H54 (cell line): ENCODE results near the gene BIRC7.

Experiments used
- DNase-seq: peaks from one replicate; pipeline ENCODE4 v3.0.0; 2011; ENCODE audit warnings: low spot score, mixed read lengths; ENCODE audit not compliant: insufficient read length
- FAIRE-seq: peaks from 3 replicates; lab custom pipeline; 2011; peaks lifted over from hg19 to GRCh38; lab: Jason Lieb, UNC
- POLR2A ChIP-seq: IDR thresholded peaks from 2 replicates; pipeline ENCODE4 v1.6.1; 2011; ENCODE audit warnings: low read depth, mild to moderate bottlenecking, low read length

BIRC7 gene

DNA sequence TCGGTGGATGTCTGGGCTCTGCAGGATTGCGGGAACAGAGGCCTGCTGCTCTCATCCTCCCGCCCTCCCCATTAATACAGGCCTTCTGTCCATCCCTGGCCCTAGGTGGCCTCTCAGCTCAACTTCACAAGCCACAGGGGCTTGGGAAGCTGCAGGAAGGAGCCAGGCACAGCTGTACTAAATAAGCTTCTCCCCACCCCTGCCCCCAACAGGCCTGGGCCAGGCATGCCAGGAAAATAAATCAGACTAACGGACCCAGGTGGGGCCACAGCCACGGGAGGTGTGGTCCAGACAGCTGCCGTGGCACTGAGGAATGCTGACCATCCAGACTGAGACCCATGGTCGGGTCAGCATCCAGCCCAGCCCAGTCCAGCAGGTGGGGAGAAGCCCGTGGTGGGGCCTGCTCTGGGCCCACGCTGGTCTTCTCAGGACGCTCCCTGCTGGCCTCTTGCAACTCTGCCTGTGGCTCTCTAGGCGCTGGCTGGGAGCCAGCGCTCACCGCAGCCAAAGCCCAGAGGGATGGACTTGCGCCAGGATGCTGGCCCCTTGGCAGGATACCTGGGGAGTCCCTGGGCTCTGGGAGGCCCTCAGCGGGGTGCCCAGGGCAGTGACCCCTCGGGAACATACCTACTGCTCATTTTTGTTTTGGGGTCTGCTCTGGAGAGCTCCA, 11.2 kb upstream of the BIRC7 start:
- TF ChIP-seq POLR2A, result 0 out of 2 replicates have a peak, but pooled peaks have one; percentile 16
- DNase-seq, result peak; percentile 74
- FAIRE-seq, result no peak

DNA sequence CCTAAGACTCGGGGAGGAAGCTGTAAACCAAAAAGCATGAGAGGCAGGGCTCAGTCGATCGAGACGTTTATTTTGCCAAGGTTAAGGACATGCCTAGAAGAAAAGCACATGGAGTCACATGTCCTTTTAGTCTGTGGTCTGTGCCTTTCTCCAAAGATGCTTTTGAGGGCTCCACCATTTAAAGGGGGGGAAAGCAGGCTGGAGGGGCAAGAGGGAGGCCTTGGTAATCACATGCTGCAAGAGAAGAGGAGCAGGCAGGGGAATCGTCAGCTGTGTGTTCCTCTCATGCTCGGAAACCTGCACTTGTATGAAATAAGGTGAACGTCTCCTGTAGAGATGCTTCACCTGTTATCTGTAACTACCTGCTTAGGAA, 10.6 kb upstream of the BIRC7 start:
- DNase-seq (no peak), FAIRE-seq (no peak)
- TF ChIP-seq POLR2A, result no peak

DNA sequence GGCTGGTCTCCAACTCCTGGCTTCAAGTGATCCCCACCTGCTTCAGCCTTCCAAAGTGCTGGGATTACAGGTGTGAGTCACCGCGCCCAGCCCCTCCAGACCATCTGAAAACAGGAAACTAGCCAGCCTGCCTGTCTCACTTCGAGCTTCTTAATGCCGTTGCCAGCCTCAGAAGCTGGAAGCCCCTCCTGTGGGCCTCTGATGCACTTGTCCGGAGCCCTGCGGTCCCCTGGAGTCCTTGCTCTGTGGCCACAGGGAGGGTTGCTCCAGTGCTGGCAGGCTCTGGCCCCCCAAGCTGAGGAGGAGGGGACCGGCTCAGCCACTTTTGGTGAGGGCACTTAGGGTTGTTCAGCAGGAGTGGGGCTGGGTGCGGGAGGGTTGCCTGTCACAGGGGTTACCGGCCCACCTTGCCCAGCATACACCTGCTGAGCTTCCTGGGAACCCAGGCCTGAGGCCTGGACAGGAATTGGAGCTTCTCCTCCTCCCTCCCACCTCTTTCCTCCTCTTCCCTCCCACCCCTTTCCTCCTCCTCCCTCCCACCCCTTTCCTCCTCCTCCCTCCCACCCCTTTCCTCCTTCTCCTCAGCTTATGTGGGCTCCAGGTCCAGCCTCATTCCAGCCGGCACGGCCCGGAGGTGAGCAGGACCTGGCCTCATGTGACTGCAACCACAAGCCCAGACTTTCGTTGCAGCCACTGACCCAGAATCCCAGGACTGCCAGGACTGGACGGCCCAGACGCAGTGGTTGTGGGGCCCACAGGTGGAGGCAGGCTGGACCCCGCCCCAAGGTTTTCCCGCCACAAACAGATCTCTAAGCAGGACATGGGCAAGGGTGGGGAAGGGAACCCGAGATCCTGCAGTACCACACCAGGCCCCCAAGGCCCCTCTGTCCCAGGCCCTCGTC, 9.4 kb upstream of the BIRC7 start:
- TF ChIP-seq POLR2A, result no peak
- no peak for DNase-seq
- FAIRE-seq, result no peak

DNA sequence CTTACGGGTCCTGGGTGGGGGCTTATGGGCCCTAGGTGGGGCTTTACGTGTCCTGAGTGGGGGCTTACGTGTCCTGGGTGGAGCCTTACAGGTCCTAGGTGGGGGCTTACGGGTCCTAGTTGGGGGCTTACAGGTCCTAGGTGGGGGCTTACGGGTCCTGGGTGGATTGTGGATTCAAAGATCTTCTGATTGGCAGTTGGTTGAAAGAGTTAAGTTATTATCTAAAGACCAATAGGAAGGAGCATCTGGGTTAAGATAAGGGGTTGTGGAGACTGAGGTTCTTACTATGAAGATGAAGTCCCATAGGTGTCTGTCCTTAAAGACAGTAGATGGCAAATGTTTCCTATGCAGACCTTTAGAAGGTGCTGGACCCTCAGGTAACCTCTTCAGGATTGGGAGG, 8.4 kb upstream of the BIRC7 start:
- no peak for DNase-seq
- no peak for TF ChIP-seq POLR2A
- FAIRE-seq, result no peak

DNA sequence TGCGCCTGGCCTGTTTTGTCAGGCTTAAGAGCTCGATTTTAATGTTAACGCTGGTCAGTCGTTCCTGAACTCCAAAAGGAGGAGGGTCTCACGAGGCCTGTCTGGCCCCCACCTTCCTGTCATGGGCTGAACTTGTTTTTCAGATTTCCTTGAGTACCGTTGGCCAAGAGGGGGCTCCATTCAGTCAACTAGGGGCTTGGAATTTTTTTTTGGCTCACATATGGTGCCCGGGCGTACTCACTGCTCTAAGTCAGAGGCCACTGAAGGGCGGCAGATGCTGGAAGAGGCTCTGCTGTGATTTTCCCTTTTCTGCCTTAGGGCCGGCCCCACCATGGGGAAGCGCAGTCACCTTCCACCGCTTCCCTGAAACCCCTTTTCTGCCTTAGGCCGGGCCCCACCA, 6.9 kb upstream of the BIRC7 start:
- DNase-seq (no peak), FAIRE-seq (no peak)
- TF ChIP-seq POLR2A, result no peak

DNA sequence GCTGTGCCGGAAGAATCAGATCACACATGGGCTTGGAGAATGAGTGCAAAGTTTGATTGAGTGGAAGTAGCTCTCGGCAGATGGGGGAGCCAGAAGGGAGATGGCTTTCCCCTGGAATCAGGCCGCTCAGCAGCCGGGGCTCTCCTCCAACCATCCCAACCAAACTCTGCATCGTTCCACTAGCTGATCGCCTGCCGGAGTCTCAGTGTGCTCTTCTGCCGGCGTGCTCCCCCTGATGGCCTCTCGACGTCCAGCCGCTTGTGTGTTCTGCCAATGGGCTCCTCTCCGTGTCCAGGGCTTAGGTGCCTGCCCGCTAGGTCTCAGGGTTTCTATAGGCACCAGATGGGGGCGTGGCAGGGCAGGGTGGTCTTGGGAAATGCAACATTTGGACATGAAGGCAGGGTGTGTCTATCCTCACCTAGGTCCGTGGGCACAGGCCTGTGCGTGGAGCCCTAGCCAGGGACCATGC, 4.9 kb upstream of the BIRC7 start:
- TF ChIP-seq POLR2A, result no peak
- FAIRE-seq (no peak), DNase-seq (no peak)

DNA sequence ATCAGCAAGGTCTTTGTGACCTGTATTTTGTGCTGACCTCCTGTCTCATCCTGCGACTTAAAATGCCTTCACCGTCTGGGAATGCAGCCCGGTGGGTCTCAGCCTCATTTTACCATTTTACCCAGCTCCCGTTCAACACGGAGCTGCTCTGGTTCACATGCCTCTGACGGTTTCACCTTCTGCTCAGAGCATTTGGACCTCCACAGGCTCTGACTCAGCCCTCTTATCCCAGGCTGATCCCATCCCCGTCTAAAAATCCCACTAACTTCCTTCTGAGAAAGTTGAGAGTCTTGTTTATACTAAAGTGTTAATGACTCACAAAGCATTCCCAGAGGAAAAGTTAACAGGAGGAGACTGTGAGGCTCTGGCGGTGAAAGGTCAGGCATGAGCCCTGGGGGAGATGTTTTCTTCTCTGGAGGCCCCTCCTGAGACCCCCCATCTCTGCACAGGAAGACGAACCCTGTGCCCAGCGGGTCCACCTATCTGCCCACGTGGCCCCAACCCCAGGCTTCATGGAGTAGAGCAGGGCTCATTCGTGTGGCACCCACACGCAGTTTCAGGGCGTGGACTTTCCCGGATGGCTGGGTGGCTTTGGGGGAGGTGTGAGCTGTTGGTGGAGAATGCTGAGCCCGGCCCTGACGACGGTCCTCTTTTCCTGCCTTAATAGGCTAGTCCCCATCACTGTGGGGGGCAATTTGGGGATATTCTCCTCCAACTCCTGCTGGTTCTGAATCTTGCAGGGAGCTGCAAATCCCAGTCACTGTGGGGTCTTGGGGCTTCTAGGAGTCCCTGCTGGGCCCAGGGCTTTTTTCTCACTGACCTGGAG, 3.3 kb upstream of the BIRC7 start:
- FAIRE-seq, result no peak
- TF ChIP-seq POLR2A, result no peak

DNA sequence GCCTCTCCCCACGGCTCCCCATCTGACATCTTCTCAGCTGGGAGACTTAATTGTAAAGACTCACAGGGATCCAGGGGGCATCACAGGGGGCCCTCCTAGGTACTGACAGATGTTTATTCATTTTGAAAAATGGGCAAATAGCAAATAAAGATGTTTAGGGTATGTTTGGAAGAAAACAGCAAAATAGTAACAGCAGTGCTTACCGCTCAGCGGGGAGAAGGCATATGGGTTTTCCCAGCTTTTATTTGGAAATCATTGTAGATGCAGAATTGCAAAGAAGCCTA, 2.7 kb upstream of the BIRC7 start:
- no peak for TF ChIP-seq POLR2A
- DNase-seq (no peak), FAIRE-seq (no peak)

More for the DNA sequence above, 3.3 kb upstream of the BIRC7 start:
- peak; percentile 94 for DNase-seq

DNA sequence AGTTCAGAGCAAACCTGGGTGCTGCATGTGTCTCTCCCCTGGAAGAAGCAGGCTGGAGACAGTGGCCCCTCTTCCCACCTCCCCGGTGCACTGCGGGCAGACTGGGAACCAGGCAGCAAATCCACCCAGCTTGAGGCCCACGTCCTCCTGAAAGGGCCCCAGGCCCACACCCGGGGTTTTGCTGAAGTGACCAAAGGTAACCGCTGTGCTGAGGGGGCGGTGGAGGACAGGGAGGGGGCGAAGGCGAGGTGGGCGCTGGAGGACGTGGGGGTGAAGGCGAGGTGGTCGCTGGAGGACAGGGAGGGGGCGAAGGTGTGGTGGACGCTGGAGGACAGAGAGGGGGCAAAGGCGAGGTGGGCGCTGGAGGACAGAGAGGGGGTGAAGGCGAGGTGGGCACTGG, 1.8 kb upstream of the BIRC7 start:
- no peak for FAIRE-seq
- no peak for TF ChIP-seq POLR2A
- DNase-seq, result no peak

DNA sequence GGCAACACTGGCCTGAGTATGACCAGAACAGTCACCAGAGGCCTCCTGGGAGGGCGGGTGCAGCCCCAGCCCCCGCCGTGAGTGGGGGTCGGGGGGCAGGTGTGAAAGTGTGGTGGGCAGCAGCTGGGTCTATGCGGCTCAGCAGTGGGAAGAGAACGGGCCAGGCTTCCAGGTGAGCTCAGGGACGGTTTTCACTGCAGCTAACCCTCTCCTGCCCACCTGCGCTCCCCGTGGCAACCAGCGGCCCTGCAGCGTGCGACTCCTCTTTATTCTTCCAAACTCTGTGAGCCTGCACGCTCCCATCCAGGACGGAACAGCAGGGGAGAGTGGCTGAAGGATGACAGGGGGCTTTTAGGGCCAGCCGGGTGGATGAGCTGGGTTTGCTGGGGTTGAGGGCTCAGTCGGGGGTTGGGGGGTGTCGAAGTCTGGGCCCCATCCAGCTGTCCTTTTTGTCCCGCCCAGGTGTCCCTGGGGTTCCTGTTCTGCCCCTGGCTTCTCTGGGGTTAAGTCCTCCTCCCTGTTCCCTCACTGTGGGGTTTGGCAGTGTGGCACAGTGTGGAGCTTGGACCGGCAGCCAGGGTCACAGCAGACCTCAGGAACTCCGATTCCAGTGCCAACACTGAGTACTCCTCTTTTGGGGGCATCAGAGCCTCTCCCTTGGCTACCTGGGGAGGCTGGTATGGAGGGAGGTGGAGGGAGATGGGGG, 859 bp upstream of the BIRC7 start:
- no peak for DNase-seq
- TF ChIP-seq POLR2A, result no peak
- FAIRE-seq, result no peak

DNA sequence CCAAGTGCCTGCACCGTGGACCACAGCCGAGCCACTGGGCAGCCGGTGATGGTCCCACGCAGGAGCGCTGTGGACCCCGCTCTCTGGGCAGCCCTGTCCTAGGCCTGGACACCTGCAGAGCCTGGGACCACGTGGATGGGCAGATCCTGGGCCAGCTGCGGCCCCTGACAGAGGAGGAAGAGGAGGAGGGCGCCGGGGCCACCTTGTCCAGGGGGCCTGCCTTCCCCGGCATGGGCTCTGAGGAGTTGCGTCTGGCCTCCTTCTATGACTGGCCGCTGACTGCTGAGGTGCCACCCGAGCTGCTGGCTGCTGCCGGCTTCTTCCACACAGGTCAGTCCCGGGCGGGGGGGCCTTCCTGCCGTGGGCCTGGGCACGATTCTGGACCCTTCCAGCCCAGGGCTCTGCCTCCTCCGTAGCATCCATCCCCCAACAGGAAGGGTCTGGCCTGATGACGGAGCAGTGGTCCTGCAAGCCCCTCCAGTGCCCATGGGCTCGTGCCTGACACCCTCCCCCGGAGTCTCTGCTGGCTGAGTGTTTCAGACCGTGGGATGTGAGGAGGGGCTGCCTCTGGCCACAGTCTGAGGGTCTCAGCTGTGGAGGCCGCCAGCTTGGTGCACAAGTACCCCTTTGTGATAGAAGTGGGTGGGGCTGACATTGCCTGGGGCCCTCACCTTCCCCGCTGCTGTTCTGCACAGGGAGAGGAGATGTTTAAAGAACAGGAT, 572 bp downstream of the BIRC7 start:
- no peak for TF ChIP-seq POLR2A
- DNase-seq (no peak), FAIRE-seq (no peak)

DNA sequence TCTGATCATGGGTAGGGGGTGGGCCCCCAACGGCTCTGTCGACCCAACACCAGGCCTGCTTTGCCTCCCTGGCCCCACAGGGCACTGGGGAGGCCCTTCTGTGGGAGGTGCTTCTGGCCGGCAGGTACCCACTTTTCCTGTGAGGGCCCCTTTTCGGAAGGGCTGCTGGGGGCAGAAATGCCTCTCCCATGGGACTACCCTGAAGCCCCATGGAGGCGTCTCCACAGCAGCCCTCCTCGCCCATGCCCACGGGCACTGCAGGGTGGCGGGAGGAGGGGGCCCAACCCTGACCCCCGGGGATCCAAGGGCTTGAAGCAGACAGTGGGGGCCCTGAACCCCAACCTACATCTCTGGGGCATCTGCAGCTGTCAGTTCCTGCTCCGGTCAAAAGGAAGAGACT, 2.3 kb downstream of the BIRC7 start:
- TF ChIP-seq POLR2A, result no peak
- DNase-seq (no peak), FAIRE-seq (no peak)

DNA sequence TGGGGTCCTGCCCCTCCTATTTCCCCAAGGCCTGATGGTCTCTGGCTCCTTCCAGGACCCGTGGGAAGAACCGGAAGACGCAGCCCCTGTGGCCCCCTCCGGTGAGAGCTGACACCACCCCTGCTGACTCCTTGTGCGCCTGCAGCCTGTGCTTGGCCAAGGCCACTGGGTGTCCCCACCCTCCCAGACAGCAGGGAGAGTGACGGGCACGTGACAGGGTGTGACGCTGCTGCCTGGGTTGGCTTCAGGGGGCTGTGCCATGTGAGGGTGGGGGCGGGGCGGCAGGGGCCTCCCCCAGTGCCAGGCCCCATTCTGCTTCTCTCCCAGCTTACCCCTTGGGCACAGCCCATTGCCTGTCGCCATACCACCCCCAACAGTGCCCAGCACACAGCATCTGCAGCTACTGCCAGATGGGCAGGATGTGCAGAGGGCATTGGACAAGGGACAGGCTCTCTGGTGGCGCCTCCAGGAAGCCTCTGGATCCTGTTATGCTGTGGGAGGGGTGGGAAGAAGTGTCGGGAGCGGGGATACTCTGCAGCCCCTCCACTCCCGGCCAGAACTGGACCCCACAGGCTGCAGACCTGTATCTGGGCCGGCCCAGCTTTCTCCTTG, 2.9 kb downstream of the BIRC7 start:
- no peak for TF ChIP-seq POLR2A
- no peak for DNase-seq
- FAIRE-seq, result no peak
